ENCODE data around the gene CTSA. TPM values are rescaled to one million over a fixed set of nuclear protein-coding genes. Genes with fewer than 3 reads are reported as not detected.

CTSA gene
- total and polyA plus RNA-seq, 9 of the 15 experiments (the other 6 are each of a cell fraction or from before 2014, with no cell fraction given) = 8.8 to 61.7 (median 28.3) TPM

DNA sequence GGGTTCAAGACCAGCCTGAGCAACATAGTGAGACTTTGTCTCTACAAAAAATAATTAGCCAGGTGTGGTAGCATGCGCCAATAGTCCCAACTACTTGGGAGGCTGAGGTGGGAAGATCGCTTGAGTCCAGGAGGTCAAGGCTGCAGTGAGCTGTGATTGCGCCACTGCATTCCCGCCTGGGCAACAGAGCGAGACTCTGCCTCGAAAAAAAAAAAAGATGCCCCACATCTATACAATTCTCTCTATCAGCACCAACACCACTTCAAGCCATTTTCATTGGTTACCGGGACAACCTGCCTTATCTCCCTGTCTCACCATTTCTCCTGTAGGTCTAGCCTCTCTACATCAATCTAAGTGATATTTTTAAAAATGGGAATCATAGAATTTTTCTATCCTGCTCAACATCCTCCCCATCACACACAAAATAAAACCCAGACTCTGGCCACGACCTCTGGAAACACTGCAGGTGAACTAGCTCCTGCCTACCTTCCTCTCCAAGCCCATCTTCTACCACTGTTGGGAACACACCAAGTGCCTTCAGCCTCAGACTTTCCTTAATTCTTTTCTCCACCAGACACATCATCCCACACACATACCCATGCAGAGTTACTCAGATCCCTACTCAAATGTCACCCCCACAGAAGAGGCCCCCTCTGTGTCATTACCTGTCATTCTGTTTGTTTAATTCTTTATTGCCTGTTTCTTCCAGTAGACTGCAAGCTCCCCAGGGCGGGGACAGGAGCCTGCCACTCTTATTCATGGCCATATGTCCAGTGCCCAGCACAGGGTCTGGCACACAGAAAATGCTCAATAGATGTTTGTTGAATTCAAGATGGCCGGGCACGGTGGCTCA lies 30.4 kb downstream of the CTSA start:
- ChIA-PET CTCF (ENCODE audit: low intra/inter-chr PET ratio) (no interaction called here), POLR2A (interaction anchor here (0.6 to 8.0 kb wide), 6 partner anchors 11 to 53 kb away, joined by 3 to 91 read pairs (median 4); partner anchors contain the start of gene PCIF1)
- 0 out of 2 replicates have a peak, but pooled peaks cover 3% of the 10 kb centered on the region for H4K20me1 ChIP-seq (replicated peaks; ENCODE audit: control insufficient read depth, insufficient read depth, low read length)
- no peaks in the 10 kb centered on the region for H3K36me3 ChIP-seq (ENCODE audit: control insufficient read depth, insufficient read depth, low read length)
- TF ChIP-seq, protein P1, sequence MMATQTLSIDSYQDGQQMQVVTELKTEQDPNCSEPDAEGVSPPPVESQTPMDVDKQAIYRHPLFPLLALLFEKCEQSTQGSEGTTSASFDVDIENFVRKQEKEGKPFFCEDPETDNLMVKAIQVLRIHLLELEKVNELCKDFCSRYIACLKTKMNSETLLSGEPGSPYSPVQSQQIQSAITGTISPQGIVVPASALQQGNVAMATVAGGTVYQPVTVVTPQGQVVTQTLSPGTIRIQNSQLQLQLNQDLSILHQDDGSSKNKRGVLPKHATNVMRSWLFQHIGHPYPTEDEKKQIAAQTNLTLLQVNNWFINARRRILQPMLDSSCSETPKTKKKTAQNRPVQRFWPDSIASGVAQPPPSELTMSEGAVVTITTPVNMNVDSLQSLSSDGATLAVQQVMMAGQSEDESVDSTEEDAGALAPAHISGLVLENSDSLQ (IDR thresholded peaks at IDR 0.05) = 0 out of 2 replicates have a peak, but pooled peaks have one; percentile 7
- TF ChIP-seq, protein P2, sequence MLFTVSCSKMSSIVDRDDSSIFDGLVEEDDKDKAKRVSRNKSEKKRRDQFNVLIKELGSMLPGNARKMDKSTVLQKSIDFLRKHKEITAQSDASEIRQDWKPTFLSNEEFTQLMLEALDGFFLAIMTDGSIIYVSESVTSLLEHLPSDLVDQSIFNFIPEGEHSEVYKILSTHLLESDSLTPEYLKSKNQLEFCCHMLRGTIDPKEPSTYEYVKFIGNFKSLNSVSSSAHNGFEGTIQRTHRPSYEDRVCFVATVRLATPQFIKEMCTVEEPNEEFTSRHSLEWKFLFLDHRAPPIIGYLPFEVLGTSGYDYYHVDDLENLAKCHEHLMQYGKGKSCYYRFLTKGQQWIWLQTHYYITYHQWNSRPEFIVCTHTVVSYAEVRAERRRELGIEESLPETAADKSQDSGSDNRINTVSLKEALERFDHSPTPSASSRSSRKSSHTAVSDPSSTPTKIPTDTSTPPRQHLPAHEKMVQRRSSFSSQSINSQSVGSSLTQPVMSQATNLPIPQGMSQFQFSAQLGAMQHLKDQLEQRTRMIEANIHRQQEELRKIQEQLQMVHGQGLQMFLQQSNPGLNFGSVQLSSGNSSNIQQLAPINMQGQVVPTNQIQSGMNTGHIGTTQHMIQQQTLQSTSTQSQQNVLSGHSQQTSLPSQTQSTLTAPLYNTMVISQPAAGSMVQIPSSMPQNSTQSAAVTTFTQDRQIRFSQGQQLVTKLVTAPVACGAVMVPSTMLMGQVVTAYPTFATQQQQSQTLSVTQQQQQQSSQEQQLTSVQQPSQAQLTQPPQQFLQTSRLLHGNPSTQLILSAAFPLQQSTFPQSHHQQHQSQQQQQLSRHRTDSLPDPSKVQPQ (CRISPR knock-in tag; IDR thresholded peaks at IDR 0.05; ENCODE audit: borderline replicate concordance) = no peak
- TF ChIP-seq RFX1 (IDR thresholded peaks at IDR 0.05) = peak; percentile 36; the same call in 1 of the 2 replicates
- no peaks in the 10 kb centered on the region for H3K79me2 ChIP-seq (ENCODE audit: control insufficient read depth, insufficient read depth, low read length)
- FAIRE-seq = no peak
- H3K4me2 ChIP-seq (ENCODE audit: insufficient read depth, low read length) = no peak overlapping the region
- no peak overlapping the region for H3K9ac ChIP-seq (ENCODE audit: insufficient read depth in 1 of 2, low read depth in 2 of 2, low read length in 2 of 2)
- no peak overlapping the region for H2AFZ ChIP-seq (ENCODE audit: low read depth, low read length)
- in situ Hi-C loops (cut with MboI) = no loop called here
- H3K27ac ChIP-seq (ENCODE audit: extremely low read depth, low read depth, low read length) = no peak overlapping the region
- no peak for DNase-seq (ENCODE audit: extremely low read depth in 1 of 4, low spot score in 3 of 4)
- ATAC-seq = no peak
- H3K4me1 ChIP-seq (replicated peaks in 1 of 2; ENCODE audit: control insufficient read depth in 2 of 2, insufficient read depth in 2 of 2, low read length in 2 of 2) = peaks cover 10% of the 10 kb centered on the region in 2 experiments; a peak in 4 of 5 replicates
- H3K27me3 ChIP-seq (ENCODE audit: control insufficient read depth in 2 of 2, insufficient read depth in 2 of 2, low read length in 2 of 2) = no peaks in the 10 kb centered on the region
- intact Hi-C loops (cut with micrococcal nuclease) = no loop called here
- H3K4me3 ChIP-seq = no peak overlapping the region
- no peaks in the 10 kb centered on the region for H3K9me3 ChIP-seq (replicated peaks; ENCODE audit: control insufficient read depth, insufficient read depth, low read depth, low read length)
- WGBS (ENCODE audit: insufficient coverage, low coverage, missing lambda C conversion rate) = 34% methylated on average over 11 of the region's 11 CpGs
- no peaks in the 10 kb centered on the region for H3K9me1 ChIP-seq (ENCODE audit: control insufficient read depth, insufficient read depth, low read length)
- no TSS peak for BruUV-seq (replicated peaks)

All from K562 (cell line).